ENCODE results near the gene SASH1. TPM values are rescaled to one million over a fixed set of nuclear protein-coding genes. Genes with fewer than 3 reads are reported as not detected.

The SASH1 gene
- polyA plus RNA-seq (2013, experiment 1 of 4), result 29.9 TPM
- 30.6 TPM for polyA plus RNA-seq (2013, experiment 2 of 4)
- polyA plus RNA-seq (2013, experiment 3 of 4), result 23.1 TPM
- polyA plus RNA-seq (2013, experiment 4 of 4), result 22.9 TPM

DNA sequence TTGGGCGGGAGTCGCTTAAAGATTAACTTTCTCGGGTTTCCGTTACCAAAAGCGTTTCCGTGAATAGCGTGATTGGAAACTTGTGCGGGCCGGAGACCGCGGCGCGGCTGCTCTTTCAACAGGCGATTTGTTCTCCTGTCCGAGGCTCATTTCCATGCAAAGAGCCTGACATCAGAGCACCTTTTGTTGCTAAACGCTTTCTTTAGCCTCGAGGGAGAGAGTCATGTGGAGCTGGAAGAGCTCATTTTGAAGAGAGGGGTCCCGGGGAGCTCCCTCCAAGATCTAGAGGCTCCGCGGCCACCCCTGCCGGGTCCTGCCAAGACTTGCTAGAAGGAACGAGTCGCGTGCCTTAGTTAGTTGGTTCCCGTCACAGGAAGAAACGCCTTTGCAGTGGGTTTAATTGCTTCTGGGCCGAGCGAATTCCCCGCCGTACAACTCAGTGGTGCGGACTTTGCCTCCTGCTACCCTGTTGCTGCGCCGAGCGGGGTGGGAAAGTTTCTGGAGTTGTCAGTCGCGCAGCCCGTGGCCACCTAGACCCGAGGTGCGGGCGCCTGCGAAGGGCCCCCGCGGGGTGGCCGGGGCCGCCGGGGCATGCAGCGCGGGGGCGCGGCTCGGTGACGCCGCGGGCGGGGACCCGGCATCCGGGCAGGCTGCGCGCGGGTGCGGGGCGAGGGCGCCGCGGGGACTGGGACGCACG, at the start of gene SASH1:
SASH1 (plus strand) TSS at position 489 of the 697 bp plus-strand sequence. CDS start 230 bp downstream, outside the sequence.
- H3K27ac ChIP-seq (ENCODE audit: insufficient read depth, low read depth, low read length, poor library complexity, severe bottlenecking), result peak within 1 kb of the TSS; percentile 100
- 0% methylated on average over 67 of the region's 67 CpGs for WGBS, 2 experiments
- H3K36me3 ChIP-seq (ENCODE audit: control insufficient read depth, insufficient read depth, low read length), result no peaks in the 10 kb centered on the region
- H3K4me3 ChIP-seq (ENCODE audit: insufficient read depth, low read depth, low read length), result peak within 1 kb of the TSS; percentile 66
- H3K4me1 ChIP-seq (ENCODE audit: control insufficient read depth, insufficient read depth, low read length), result peaks cover 37% of the 10 kb centered on the region
- no peaks in the 10 kb centered on the region for H3K9me3 ChIP-seq (ENCODE audit: control insufficient read depth, low read length)
- H3K27me3 ChIP-seq (ENCODE audit: control insufficient read depth, insufficient read depth, low read length, poor library complexity, severe bottlenecking), result no peaks in the 10 kb centered on the region

DNA sequence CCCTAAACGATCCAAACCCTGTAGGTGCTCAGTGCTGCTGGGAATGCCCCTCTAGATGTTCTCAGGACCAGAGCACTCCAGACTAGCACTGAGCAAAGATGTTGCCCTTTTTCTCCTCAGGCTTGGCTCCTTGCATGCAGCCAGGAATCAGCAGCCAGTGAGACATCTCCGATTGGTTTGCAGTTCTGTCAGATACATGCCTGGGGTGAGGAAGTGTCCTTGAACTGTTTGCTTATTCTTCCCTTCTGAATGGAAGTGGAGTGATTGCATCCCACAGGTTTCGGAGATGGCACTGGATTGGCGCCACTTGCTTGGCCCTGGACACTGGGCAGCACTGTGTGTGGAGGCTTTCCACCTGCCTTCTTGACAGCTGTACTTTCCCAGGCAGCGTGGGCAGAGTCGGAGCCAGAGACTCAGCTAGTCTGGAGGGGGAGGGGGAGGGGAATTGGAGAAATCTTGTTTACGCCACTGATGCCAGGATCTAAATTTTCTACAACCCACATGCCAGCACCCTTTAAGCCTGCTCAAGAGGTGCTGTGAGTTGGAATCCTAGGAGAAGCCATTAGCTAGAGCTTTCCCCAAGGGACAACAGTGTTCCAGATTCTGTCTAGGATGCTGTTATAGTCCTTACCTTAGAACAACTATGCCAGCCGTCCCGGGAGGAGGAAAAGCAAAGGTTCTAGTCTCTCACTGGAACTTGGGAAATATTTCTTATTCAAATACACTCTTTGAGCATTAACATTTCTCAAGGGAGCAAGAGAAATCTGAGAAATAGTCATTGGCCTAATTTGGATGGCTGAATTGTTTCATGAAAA, 49.2 kb upstream of the SASH1 start:
- WGBS, 2 experiments, result 90% methylated on average over 8 to 9 of the region's 9 CpGs

DNA sequence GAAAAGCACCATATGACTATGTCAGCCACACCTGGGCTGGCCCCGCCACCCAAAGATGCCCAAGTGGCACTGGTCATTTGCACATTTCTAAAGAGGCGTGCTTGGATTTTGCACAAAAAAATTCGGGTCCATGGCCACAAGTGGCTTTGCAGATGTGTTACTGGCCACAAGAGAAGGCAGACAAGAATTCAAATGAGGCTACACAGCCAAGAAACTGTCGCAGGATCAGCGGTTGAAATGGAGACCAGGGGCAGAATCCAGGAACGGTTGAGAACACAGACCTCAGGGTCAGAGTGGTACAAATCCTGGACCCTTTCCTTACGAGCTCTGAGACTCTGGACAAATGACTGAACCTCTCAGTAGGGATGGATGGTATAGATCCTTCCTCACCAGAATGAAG, 48.6 kb upstream of the SASH1 start:
- peaks cover 7% of the 10 kb centered on the region for H3K4me1 ChIP-seq (ENCODE audit: control insufficient read depth, insufficient read depth, low read length)
- no peak overlapping the region for H3K4me3 ChIP-seq (ENCODE audit: insufficient read depth, low read depth, low read length)
- no peaks in the 10 kb centered on the region for H3K9me3 ChIP-seq (ENCODE audit: control insufficient read depth, low read length)
- no peaks in the 10 kb centered on the region for H3K36me3 ChIP-seq (ENCODE audit: control insufficient read depth, insufficient read depth, low read length)
- H3K27ac ChIP-seq (ENCODE audit: insufficient read depth, low read depth, low read length, poor library complexity, severe bottlenecking), result no peak overlapping the region
- 93 to 96% methylated on average over 7 of the region's 7 CpGs for WGBS, 2 experiments
- H3K27me3 ChIP-seq (ENCODE audit: control insufficient read depth, insufficient read depth, low read length, poor library complexity, severe bottlenecking), result no peaks in the 10 kb centered on the region

More for the DNA sequence above, 49.2 kb upstream of the SASH1 start:
- no peaks in the 10 kb centered on the region for H3K36me3 ChIP-seq (ENCODE audit: control insufficient read depth, insufficient read depth, low read length)
- H3K4me1 ChIP-seq (ENCODE audit: control insufficient read depth, insufficient read depth, low read length), result peaks cover 13% of the 10 kb centered on the region
- H3K9me3 ChIP-seq (ENCODE audit: control insufficient read depth, low read length), result no peaks in the 10 kb centered on the region
- no peak overlapping the region for H3K4me3 ChIP-seq (ENCODE audit: insufficient read depth, low read depth, low read length)
- H3K27me3 ChIP-seq (ENCODE audit: control insufficient read depth, insufficient read depth, low read length, poor library complexity, severe bottlenecking), result no peaks in the 10 kb centered on the region
- H3K27ac ChIP-seq (ENCODE audit: insufficient read depth, low read depth, low read length, poor library complexity, severe bottlenecking), result no peak overlapping the region

DNA sequence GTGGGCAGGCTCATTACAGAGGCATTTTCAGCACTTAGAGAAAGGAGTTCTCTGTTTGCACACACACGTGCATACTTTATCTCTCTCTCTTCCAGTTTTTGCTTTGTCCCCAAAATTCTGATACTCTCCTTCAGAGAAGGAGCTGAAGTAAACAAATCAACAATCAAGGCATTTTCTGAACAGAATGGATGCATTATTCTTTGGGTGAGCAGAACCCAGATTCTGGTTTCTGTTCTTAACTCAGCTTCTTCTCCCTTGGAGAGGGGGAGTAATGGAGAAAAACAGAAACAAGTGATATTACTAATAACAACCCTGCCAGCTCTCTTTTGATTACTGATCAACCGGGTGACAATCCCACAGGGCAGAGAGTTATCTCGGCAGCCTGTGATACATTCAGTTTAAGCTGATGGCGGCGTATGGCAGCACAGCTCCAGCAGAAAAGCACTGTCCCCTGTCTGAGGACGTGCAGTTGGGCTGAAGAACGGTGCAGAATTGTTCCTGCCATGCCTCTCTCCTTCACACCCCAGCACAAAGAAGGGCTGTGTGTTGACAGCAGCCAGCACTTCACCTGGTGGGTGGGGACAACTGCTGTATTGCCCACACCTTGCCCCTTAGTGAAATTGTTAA, 47.3 kb upstream of the SASH1 start:
- H3K4me1 ChIP-seq (ENCODE audit: control insufficient read depth, insufficient read depth, low read length), result peaks cover 6% of the 10 kb centered on the region
- no peak overlapping the region for H3K4me3 ChIP-seq (ENCODE audit: insufficient read depth, low read depth, low read length)
- H3K9me3 ChIP-seq (ENCODE audit: control insufficient read depth, low read length), result no peaks in the 10 kb centered on the region
- H3K27ac ChIP-seq (ENCODE audit: insufficient read depth, low read depth, low read length, poor library complexity, severe bottlenecking), result no peak overlapping the region
- no peaks in the 10 kb centered on the region for H3K27me3 ChIP-seq (ENCODE audit: control insufficient read depth, insufficient read depth, low read length, poor library complexity, severe bottlenecking)
- WGBS, 2 experiments, result 82 to 84% methylated on average over 7 of the region's 7 CpGs
- H3K36me3 ChIP-seq (ENCODE audit: control insufficient read depth, insufficient read depth, low read length), result no peaks in the 10 kb centered on the region

DNA sequence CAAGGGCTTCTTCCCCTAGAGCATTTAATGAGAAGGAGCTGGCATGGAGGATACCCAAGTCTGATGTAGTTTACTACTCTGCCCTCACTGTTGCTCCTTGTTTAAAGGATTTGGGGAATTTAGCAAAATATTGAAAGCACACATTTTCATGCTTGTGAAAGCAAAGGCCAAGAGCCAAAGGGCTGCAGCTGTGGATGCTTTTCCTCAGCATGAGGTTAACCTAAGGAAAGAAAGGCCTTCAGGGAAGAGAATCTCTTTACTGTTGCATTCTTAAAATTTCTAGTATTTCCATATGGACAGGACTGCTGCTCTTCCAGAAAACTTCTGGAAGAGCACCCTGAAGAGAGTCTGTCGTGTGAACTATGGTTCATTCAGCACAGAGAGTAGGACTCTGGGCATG, 45.9 kb upstream of the SASH1 start:
- no peak overlapping the region for H3K4me3 ChIP-seq (ENCODE audit: insufficient read depth, low read depth, low read length)
- no peaks in the 10 kb centered on the region for H3K27me3 ChIP-seq (ENCODE audit: control insufficient read depth, insufficient read depth, low read length, poor library complexity, severe bottlenecking)
- no peak overlapping the region for H3K27ac ChIP-seq (ENCODE audit: insufficient read depth, low read depth, low read length, poor library complexity, severe bottlenecking)
- peaks cover 6% of the 10 kb centered on the region for H3K4me1 ChIP-seq (ENCODE audit: control insufficient read depth, insufficient read depth, low read length)
- no peaks in the 10 kb centered on the region for H3K36me3 ChIP-seq (ENCODE audit: control insufficient read depth, insufficient read depth, low read length)
- H3K9me3 ChIP-seq (ENCODE audit: control insufficient read depth, low read length), result no peaks in the 10 kb centered on the region
- WGBS, 2 experiments, result 11 to 20% methylated on average over 1 of the region's 1 CpG

DNA sequence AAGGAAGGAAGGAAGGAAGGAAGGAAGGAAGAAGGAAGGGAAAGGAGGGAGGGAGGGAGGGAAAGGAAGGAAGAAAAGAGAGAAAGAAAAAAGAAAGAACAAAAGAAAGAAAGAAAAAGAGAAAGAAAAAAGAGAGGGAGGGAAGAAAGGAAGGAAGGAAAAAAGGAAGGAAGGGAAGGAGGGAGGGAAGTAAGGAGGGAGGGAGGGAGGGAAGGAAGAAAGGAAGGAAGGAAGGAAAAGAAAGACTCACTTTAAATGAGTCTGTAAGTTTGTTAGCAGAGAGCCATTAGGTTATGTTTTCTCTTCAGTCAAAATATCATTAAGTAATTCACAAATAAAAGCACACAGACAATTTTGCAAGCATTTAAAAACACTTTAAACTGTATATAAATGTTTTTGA, 44.0 kb upstream of the SASH1 start:
- H3K9me3 ChIP-seq (ENCODE audit: control insufficient read depth, low read length), result no peaks in the 10 kb centered on the region
- H3K4me3 ChIP-seq (ENCODE audit: insufficient read depth, low read depth, low read length), result no peak overlapping the region
- H3K27ac ChIP-seq (ENCODE audit: insufficient read depth, low read depth, low read length, poor library complexity, severe bottlenecking), result no peak overlapping the region
- no peaks in the 10 kb centered on the region for H3K27me3 ChIP-seq (ENCODE audit: control insufficient read depth, insufficient read depth, low read length, poor library complexity, severe bottlenecking)
- H3K4me1 ChIP-seq (ENCODE audit: control insufficient read depth, insufficient read depth, low read length), result peaks cover 6% of the 10 kb centered on the region
- H3K36me3 ChIP-seq (ENCODE audit: control insufficient read depth, insufficient read depth, low read length), result no peaks in the 10 kb centered on the region

DNA sequence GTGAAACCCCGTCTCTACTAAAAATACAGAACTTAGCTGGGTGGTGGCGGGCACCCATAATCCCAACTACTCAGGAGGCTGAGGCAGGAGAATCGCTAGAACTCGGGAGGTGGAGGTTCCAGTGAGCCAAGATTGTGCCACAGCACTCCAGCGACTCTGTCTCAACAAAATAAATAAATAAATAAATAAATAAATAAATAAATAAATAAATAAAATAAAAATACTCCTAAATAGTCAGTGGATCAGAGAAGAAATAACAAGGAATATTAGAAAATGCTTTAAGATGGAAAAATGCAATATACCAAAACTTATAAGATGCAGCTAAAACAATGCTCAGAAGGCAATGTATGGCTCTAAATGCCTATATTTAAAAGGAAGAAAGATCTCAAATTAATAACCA, 39.0 kb upstream of the SASH1 start:
- no peaks in the 10 kb centered on the region for H3K27me3 ChIP-seq (ENCODE audit: control insufficient read depth, insufficient read depth, low read length, poor library complexity, severe bottlenecking)
- no peaks in the 10 kb centered on the region for H3K36me3 ChIP-seq (ENCODE audit: control insufficient read depth, insufficient read depth, low read length)
- WGBS, 2 experiments, result 87 to 94% methylated on average over 4 of the region's 5 CpGs
- no peaks in the 10 kb centered on the region for H3K4me1 ChIP-seq (ENCODE audit: control insufficient read depth, insufficient read depth, low read length)
- H3K4me3 ChIP-seq (ENCODE audit: insufficient read depth, low read depth, low read length), result no peak overlapping the region
- H3K27ac ChIP-seq (ENCODE audit: insufficient read depth, low read depth, low read length, poor library complexity, severe bottlenecking), result no peak overlapping the region
- no peaks in the 10 kb centered on the region for H3K9me3 ChIP-seq (ENCODE audit: control insufficient read depth, low read length)

DNA sequence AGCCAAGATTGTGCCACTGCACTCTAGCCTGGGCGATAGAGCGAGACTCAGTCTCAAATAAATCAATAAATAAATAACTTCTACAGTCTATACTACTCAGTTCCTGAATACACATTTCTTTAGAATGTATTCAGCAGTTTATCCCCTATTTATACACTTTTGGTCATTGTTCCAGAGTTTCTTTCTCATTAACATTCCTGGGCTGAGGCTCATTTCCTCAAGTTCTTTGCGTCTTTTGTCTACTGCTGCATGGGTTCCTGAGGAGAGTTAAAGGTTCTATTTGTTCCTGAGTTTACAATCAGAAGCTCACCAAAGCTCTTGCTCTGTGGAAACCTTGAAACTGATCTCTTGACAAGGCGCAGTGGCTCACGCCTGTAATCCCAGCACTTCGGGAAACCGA, 37.7 kb upstream of the SASH1 start:
- no peaks in the 10 kb centered on the region for H3K4me1 ChIP-seq (ENCODE audit: control insufficient read depth, insufficient read depth, low read length)

DNA sequence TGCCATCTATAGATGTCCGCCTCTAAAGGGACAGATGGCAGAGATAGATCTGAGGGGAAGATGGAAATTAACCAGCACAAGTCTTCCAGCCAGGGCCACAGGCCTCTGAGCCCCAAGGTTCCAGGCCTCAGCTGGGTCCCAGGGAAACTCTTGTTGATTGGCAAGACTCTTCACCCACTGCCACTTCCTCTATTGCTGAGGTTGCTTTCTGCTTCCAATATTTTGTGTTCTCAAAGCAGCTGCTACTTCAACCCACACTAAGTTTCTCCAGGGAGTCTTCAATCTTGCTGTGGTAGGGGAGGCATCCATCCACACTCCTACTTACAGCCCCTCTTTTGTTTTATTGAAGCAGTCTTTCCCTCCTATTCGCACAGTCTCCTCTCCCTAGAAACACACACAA, 36.4 kb upstream of the SASH1 start:
- no peak overlapping the region for H3K27ac ChIP-seq (ENCODE audit: insufficient read depth, low read depth, low read length, poor library complexity, severe bottlenecking)
- no peaks in the 10 kb centered on the region for H3K36me3 ChIP-seq (ENCODE audit: control insufficient read depth, insufficient read depth, low read length)
- H3K27me3 ChIP-seq (ENCODE audit: control insufficient read depth, insufficient read depth, low read length, poor library complexity, severe bottlenecking), result no peaks in the 10 kb centered on the region
- H3K9me3 ChIP-seq (ENCODE audit: control insufficient read depth, low read length), result no peaks in the 10 kb centered on the region
- H3K4me3 ChIP-seq (ENCODE audit: insufficient read depth, low read depth, low read length), result no peak overlapping the region
- no peaks in the 10 kb centered on the region for H3K4me1 ChIP-seq (ENCODE audit: control insufficient read depth, insufficient read depth, low read length)
- WGBS, 2 experiments, result 82 to 93% methylated on average over 2 of the region's 2 CpGs

More for the DNA sequence above, 37.7 kb upstream of the SASH1 start:
- Histone ChIP-seq H3K36me3 (ENCODE audit: control insufficient read depth, insufficient read depth, low read length) (no peaks in the 10 kb centered on the region), H3K27ac (ENCODE audit: insufficient read depth, low read depth, low read length, poor library complexity, severe bottlenecking) (no peak overlapping the region), H3K4me3 (ENCODE audit: insufficient read depth, low read depth, low read length) (no peak overlapping the region), H3K9me3 (ENCODE audit: control insufficient read depth, low read length) (no peaks in the 10 kb centered on the region), H3K27me3 (ENCODE audit: control insufficient read depth, insufficient read depth, low read length, poor library complexity, severe bottlenecking) (no peaks in the 10 kb centered on the region)
- 94% methylated on average over 7 of the region's 7 CpGs for WGBS, 2 experiments

DNA sequence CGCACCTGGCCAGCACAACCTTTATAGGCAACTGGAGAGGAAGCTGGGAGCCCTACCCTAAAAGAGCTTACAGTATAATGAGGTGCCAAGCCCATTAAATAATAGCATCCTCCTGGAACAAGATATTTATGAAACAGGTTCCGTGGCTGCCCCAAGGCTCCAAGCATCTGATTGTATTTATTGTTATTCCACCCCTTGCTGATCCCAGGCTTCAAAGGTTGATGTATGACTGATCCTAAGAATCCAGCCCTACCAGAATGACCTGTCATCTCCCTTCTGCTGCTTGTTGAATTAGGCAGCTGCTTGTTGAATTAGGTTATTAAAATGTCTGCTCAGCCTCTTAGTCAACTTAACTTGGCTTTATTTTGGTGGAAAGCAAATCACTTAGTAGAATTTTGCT, 35.2 kb upstream of the SASH1 start:
- H3K27ac ChIP-seq (ENCODE audit: insufficient read depth, low read depth, low read length, poor library complexity, severe bottlenecking), result no peak overlapping the region
- no peaks in the 10 kb centered on the region for H3K9me3 ChIP-seq (ENCODE audit: control insufficient read depth, low read length)
- H3K27me3 ChIP-seq (ENCODE audit: control insufficient read depth, insufficient read depth, low read length, poor library complexity, severe bottlenecking), result no peaks in the 10 kb centered on the region
- H3K4me1 ChIP-seq (ENCODE audit: control insufficient read depth, insufficient read depth, low read length), result no peaks in the 10 kb centered on the region
- whole genome bisulfite sequencing, 2 experiments, result 98 to 99% methylated on average over 2 of the region's 2 CpGs
- H3K4me3 ChIP-seq (ENCODE audit: insufficient read depth, low read depth, low read length), result no peak overlapping the region
- no peaks in the 10 kb centered on the region for H3K36me3 ChIP-seq (ENCODE audit: control insufficient read depth, insufficient read depth, low read length)

Data from ectodermal cell (in vitro differentiated cells).